ENCODE data around the gene FGF14. TPM values are rescaled to one million over a fixed set of nuclear protein-coding genes. Genes with fewer than 3 reads are reported as not detected.

Gene FGF14
- total RNA-seq, 1 donor from 2014 or later = not detected

- H3K36me3 ChIP-seq (ENCODE audit: control insufficient read depth, insufficient read depth, low read length) = no peaks in the 10 kb centered on the region
- H3K4me3 ChIP-seq (ENCODE audit: low read depth, low read length) = no peak overlapping the region
- FAIRE-seq = no peak
- H3K27me3 ChIP-seq (ENCODE audit: control insufficient read depth, insufficient read depth, low read length) = no peaks in the 10 kb centered on the region
- DNase-seq (ENCODE audit: low read depth) = no peak
- TF ChIP-seq CTCF (IDR thresholded peaks at IDR 0.05; ENCODE audit: insufficient read depth, low read length, severe bottlenecking) = no peak
Observed at GRCh38 chr13:102267191-102267590, 134.7 kb downstream of the FGF14 start.

GRCh38 chr13:102261809-102262208 is 140.0 kb downstream of the FGF14 start:
- FAIRE-seq (no peak), DNase-seq (ENCODE audit: low read depth) (no peak)
- Histone ChIP-seq H3K36me3 (ENCODE audit: control insufficient read depth, insufficient read depth, low read length) (no peaks in the 10 kb centered on the region), H3K4me3 (ENCODE audit: low read depth, low read length) (no peak overlapping the region), H3K27me3 (ENCODE audit: control insufficient read depth, insufficient read depth, low read length) (no peaks in the 10 kb centered on the region)
- TF ChIP-seq CTCF (IDR thresholded peaks at IDR 0.05; ENCODE audit: insufficient read depth, low read length, severe bottlenecking) = no peak

- Histone ChIP-seq H3K4me3 (ENCODE audit: low read depth, low read length) (no peak overlapping the region), H3K36me3 (ENCODE audit: control insufficient read depth, insufficient read depth, low read length) (no peaks in the 10 kb centered on the region), H3K27me3 (ENCODE audit: control insufficient read depth, insufficient read depth, low read length) (no peaks in the 10 kb centered on the region)
- no peak for TF ChIP-seq CTCF (IDR thresholded peaks at IDR 0.05; ENCODE audit: insufficient read depth, low read length, severe bottlenecking)
- FAIRE-seq (no peak), DNase-seq (ENCODE audit: low read depth) (no peak)
Observed at GRCh38 chr13:102261316-102261715, 140.5 kb downstream of the FGF14 start.

GRCh38 chr13:102260256-102260655 is 141.6 kb downstream of the FGF14 start:
- no peaks in the 10 kb centered on the region for H3K36me3 ChIP-seq (ENCODE audit: control insufficient read depth, insufficient read depth, low read length)
- H3K27me3 ChIP-seq (ENCODE audit: control insufficient read depth, insufficient read depth, low read length) = no peaks in the 10 kb centered on the region
- no peak overlapping the region for H3K4me3 ChIP-seq (ENCODE audit: low read depth, low read length)
- FAIRE-seq = no peak
- no peak for DNase-seq (ENCODE audit: low read depth)
- TF ChIP-seq CTCF (IDR thresholded peaks at IDR 0.05; ENCODE audit: insufficient read depth, low read length, severe bottlenecking) = no peak

GRCh38 chr13:102255409-102255808 is 146.4 kb downstream of the FGF14 start:
- H3K4me3 ChIP-seq (ENCODE audit: low read depth, low read length) = no peak overlapping the region
- DNase-seq (ENCODE audit: low read depth) (no peak), FAIRE-seq (no peak)
- H3K27me3 ChIP-seq (ENCODE audit: control insufficient read depth, insufficient read depth, low read length) = no peaks in the 10 kb centered on the region
- H3K36me3 ChIP-seq (ENCODE audit: control insufficient read depth, insufficient read depth, low read length) = no peaks in the 10 kb centered on the region
- TF ChIP-seq CTCF (IDR thresholded peaks at IDR 0.05; ENCODE audit: insufficient read depth, low read length, severe bottlenecking) = no peak

GRCh38 chr13:102251817-102252216 is 150.0 kb downstream of the FGF14 start:
- no peaks in the 10 kb centered on the region for H3K36me3 ChIP-seq (ENCODE audit: control insufficient read depth, insufficient read depth, low read length)
- no peak for FAIRE-seq
- no peak for DNase-seq (ENCODE audit: low read depth)
- no peak for TF ChIP-seq CTCF (IDR thresholded peaks at IDR 0.05; ENCODE audit: insufficient read depth, low read length, severe bottlenecking)
- no peaks in the 10 kb centered on the region for H3K27me3 ChIP-seq (ENCODE audit: control insufficient read depth, insufficient read depth, low read length)
- H3K4me3 ChIP-seq (ENCODE audit: low read depth, low read length) = no peak overlapping the region

All from bronchial epithelial cell (primary cell).